Esophagus squamous epithelium (tissue), 4 donors: ENCODE data around the gene SOAT2.
"Not testable (repeated sequence)": the region's sequence is repeated elsewhere in the genome, so short reads cannot be mapped to it uniquely, and the experiment has no call there.

Experiments used
- CTCF ChIP-seq, 6 experiments: fragments of 450-650 bp in 4 of 6; fragments of 200-600 bp in 2 of 6; sonication (generic) in 2 of 6; IDR thresholded peaks; one replicate each; pipeline ENCODE4 v1.5.1; 2016 to 2019; ENCODE audit warnings: antibody characterized with exemption in 6 of 6, mild to moderate bottlenecking in 4 of 6, moderate library complexity in 4 of 6
- POLR2A ChIP-seq, 4 donors: fragments of 450-650 bp; IDR thresholded peaks; one replicate each; pipeline ENCODE4 v1.6.1; 2017; ENCODE audit warnings: antibody characterized with exemption in 4 of 4, mild to moderate bottlenecking in 4 of 4, moderate library complexity in 3 of 4

- not testable (repeated sequence) for TF ChIP-seq CTCF, POLR2A (IDR thresholded peaks at IDR 0.05)
Observed at GRCh38 chr12:53095596-53095895, 7.7 kb upstream of the SOAT2 start.
